ENCODE results near the gene TECPR1. TPM values are rescaled to one million over a fixed set of nuclear protein-coding genes. Genes with fewer than 3 reads are reported as not detected.

TECPR1 gene
- total RNA-seq, 2 donors from 2014 or later, result 31.4 to 62.7 TPM

DNA sequence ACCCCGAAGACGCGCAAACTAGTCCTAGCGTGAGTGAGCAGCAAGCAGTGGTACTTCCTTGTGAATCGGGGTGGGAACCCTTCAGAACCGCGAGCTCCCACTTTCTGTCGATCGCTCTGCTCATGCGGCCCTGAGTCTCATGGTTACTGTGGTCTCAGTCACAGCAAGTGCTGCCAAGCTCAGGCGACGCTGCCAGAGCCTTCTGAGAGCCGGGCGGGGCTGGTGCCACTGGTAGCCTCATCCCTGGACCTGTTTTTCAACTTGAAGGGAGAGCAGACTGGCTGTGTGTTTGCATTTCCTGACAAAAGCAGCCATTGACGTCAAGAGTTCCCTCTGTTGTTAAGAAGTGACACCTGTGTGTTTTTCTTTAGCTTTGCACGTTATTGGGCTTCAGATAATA is 73.7 kb downstream of the TECPR1 start:
- 52% methylated on average over 16 of the region's 16 CpGs for WGBS
- DNase-seq (ENCODE audit: low spot score), result peak; percentile 97
- Histone ChIP-seq H3K4me3 (peak overlapping the region in 1 of 2 donors; percentile 6), H3K36me3 (no peaks in the 10 kb centered on the region), H3K4me1 (replicated peaks) (peaks cover 22% of the 10 kb centered on the region), H3K27ac (peak overlapping the region; percentile 81 to 86), H3K9me3 (no peaks in the 10 kb centered on the region), H3K27me3 (replicated peaks; ENCODE audit: insufficient read depth) (no peaks in the 10 kb centered on the region)
- intact Hi-C loops (cut with DNase I), result no loop called here
- TF ChIP-seq POLR2A (IDR thresholded peaks at IDR 0.05) (peak; percentile 25), POLR2AphosphoS5 (IDR thresholded peaks at IDR 0.05) (peak; percentile 95)
- TF ChIP-seq, protein P1, sequence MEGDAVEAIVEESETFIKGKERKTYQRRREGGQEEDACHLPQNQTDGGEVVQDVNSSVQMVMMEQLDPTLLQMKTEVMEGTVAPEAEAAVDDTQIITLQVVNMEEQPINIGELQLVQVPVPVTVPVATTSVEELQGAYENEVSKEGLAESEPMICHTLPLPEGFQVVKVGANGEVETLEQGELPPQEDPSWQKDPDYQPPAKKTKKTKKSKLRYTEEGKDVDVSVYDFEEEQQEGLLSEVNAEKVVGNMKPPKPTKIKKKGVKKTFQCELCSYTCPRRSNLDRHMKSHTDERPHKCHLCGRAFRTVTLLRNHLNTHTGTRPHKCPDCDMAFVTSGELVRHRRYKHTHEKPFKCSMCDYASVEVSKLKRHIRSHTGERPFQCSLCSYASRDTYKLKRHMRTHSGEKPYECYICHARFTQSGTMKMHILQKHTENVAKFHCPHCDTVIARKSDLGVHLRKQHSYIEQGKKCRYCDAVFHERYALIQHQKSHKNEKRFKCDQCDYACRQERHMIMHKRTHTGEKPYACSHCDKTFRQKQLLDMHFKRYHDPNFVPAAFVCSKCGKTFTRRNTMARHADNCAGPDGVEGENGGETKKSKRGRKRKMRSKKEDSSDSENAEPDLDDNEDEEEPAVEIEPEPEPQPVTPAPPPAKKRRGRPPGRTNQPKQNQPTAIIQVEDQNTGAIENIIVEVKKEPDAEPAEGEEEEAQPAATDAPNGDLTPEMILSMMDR (IDR thresholded peaks at IDR 0.05), result no peak

- Histone ChIP-seq H3K9me3 (no peaks in the 10 kb centered on the region), H3K4me3 (peak overlapping the region in 1 of 2 donors; percentile 6), H3K27ac (peak overlapping the region; percentile 81 to 86), H3K4me1 (replicated peaks) (peaks cover 22% of the 10 kb centered on the region), H3K36me3 (no peaks in the 10 kb centered on the region), H3K27me3 (replicated peaks; ENCODE audit: insufficient read depth) (no peaks in the 10 kb centered on the region)
- DNase-seq (ENCODE audit: low spot score), result no peak
- TF ChIP-seq, protein P1 (IDR thresholded peaks at IDR 0.05), result no peak
- TF ChIP-seq POLR2A (IDR thresholded peaks at IDR 0.05) (no peak), POLR2AphosphoS5 (IDR thresholded peaks at IDR 0.05) (no peak)
- intact Hi-C loops (cut with DNase I), result no loop called here
- 82% methylated on average over 6 of the region's 6 CpGs for WGBS
These were observed 74.5 kb downstream of the TECPR1 start for GRCh38 chr7:98177553-98177952.

DNA sequence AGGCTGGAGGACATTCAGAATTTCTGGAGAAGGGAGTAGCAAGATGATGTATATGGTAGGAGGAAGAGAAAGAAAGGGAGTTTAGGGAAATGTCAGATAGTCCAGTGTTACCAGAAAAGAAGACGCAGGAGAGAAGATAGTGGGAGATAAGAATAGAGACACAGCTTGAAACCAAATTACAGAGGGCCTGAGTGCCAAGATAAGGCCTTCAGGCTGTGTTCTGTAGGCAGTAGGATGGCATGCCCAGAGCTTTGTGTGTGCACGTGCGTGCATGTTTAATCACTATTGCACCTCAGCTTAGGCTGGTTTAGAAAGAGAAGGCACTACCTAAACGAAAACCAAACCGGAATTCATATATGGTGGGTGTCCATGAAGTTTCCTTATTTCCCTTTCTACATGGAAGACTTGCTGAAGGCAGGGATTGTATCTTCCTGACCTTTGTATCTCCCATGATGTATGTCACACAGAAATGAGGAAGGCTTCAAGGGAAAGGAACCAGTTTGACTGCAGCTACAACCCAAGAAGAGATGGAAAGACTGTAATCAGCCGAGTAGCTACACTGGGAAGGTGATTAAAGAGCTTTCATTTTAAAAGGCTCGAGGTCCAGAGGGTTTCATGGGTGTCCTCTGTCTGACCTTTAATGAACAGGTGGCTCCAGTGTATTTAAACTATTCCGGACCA is 76.6 kb downstream of the TECPR1 start:
- H3K4me3 ChIP-seq, result no peak overlapping the region
- H3K4me1 ChIP-seq (replicated peaks), result peaks cover 22% of the 10 kb centered on the region
- H3K9me3 ChIP-seq, result no peaks in the 10 kb centered on the region
- WGBS, result 83% methylated on average over 8 of the region's 8 CpGs
- intact Hi-C loops (cut with DNase I), result no loop called here
- no peaks in the 10 kb centered on the region for H3K36me3 ChIP-seq
- no peaks in the 10 kb centered on the region for H3K27me3 ChIP-seq (replicated peaks; ENCODE audit: insufficient read depth)
- H3K27ac ChIP-seq, result peak overlapping the region in 1 of 2 donors; percentile 86
- DNase-seq (ENCODE audit: low spot score), result no peak
- TF ChIP-seq, protein P1 (IDR thresholded peaks at IDR 0.05), result no peak
- no peak for TF ChIP-seq POLR2A (IDR thresholded peaks at IDR 0.05)
- no peak for TF ChIP-seq POLR2AphosphoS5 (IDR thresholded peaks at IDR 0.05)

DNA sequence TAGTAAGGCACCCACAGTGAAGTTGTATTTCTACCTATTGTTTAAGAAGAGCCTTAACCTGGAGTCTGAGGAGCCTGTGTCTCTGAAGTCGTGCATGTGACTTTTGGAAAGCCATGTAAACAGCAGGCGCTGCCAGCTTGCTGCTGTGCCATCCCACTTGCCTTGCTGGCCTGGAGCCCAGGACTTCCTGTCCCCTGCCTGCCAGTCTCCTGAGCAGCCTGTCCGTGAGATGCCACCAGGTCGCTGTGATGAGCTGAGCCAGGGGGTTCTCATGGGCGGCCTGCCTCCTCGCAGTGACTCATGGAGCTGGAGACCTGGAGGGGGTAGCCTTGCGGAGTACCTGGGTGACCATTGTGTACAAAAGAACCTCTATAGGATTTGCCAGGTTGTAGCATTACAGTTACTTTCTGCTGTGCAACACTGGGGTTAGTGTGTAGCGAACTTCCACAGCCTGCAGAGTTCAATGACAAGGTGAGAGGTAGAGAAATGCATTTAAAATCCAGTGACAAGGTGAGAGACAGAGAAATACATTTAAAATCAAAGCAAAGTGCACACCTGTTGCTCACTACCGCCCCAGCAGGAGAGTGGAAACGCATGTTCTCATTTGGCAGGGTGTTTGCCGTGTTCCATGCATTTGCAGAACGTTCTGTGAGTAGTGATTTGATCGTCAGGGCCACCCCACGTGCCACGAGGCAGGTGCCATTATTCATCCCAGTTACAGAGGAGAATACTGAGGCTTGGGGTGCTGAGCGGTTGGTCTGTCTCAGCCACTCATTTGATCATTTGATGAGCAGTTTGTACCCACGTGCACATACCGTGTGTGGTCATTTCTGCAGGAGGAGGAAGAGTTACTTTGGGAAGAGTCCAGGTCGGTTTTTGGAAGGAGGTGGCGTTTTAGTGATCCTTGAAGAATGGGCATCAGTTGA is 77.4 kb downstream of the TECPR1 start:
- peaks cover 26% of the 10 kb centered on the region for H3K4me1 ChIP-seq (replicated peaks)
- no peak overlapping the region for H3K4me3 ChIP-seq
- TF ChIP-seq POLR2AphosphoS5 (IDR thresholded peaks at IDR 0.05), result peak; percentile 91
- TF ChIP-seq POLR2A (IDR thresholded peaks at IDR 0.05), result no peak
- intact Hi-C loops (cut with DNase I), result no loop called here
- H3K27me3 ChIP-seq (replicated peaks; ENCODE audit: insufficient read depth), result no peaks in the 10 kb centered on the region
- peak overlapping the region; percentile 57 to 86 for H3K27ac ChIP-seq
- peak; percentile 90 for DNase-seq (ENCODE audit: low spot score)
- WGBS, result 85% methylated on average over 20 of the region's 20 CpGs
- H3K36me3 ChIP-seq, result no peaks in the 10 kb centered on the region
- H3K9me3 ChIP-seq, result no peaks in the 10 kb centered on the region

DNA sequence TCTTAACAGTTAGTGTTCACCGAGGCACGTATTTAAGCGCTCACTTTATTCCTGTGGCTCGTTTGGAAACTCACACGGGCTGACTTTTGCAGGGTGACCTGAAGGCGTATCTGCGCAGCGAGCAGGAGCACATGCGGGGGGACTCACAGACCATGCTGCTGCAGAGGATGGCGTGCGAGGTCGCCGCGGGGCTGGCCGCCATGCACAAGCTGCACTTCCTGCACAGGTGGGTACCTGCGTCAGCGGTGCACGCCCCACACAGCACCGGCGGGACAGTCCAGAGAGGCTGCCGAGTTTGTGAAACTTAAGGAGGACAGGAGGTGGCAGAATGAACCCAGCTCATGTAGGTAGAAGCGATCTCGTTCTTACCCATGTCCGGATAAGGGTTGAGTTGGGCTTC is 80.6 kb downstream of the TECPR1 start:
- 90% methylated on average over 24 of the region's 24 CpGs for WGBS
- Histone ChIP-seq H3K4me3 (no peak overlapping the region), H3K27me3 (replicated peaks; ENCODE audit: insufficient read depth) (no peaks in the 10 kb centered on the region), H3K27ac (no peak overlapping the region), H3K9me3 (no peaks in the 10 kb centered on the region), H3K4me1 (replicated peaks) (peaks cover 8% of the 10 kb centered on the region), H3K36me3 (no peaks in the 10 kb centered on the region)
- DNase-seq (ENCODE audit: low spot score), result no peak
- TF ChIP-seq POLR2A (IDR thresholded peaks at IDR 0.05) (no peak), POLR2AphosphoS5 (IDR thresholded peaks at IDR 0.05) (no peak)
- TF ChIP-seq, protein P1 (IDR thresholded peaks at IDR 0.05), result no peak
- intact Hi-C loops (cut with DNase I), result no loop called here
